Natural killer cell treated with Interleukin-12 subunit alpha and Interleukin-12 subunit beta and Interleukin-15 and Interleukin-18, amount 100 ng/mL, for 72 hours (primary cell): ENCODE measurements around the gene RGS19. TPM values are rescaled to one million over a fixed set of nuclear protein-coding genes. Genes with fewer than 3 reads are reported as not detected.

Source experiments
- ATAC-seq, 2 donors: fragments of 150-1000 bp; cut with Tn5 transposase in 1 of 2; sonication (Bioruptor Pico), chemical (Tn5 transposase) in 1 of 2; 2 replicates each; pipeline ENCODE4 v1.10.0; 2021
- DNase-seq: peaks from one replicate; pipeline ENCODE4 v3.0.0; 2022; ENCODE audit warnings: low spot score
- H3K27ac Mint-ChIP-seq, 2 donors: 1 replicate in 1 of 2; 2 replicates in 1 of 2; pipeline ENCODE4 v1.8.0; 2022; ENCODE audit warnings: mixed read lengths in 2 of 2, mild to moderate bottlenecking in 1 of 2, moderate library complexity in 1 of 2
- H3K27me3 Mint-ChIP-seq, 2 donors: 1 replicate in 1 of 2; 2 replicates in 1 of 2; pipeline ENCODE4 v1.8.0; 2022; ENCODE audit warnings: mixed read lengths in 2 of 2
- H3K36me3 Mint-ChIP-seq: one replicate; pipeline ENCODE4 v1.8.0; 2022; ENCODE audit warnings: mixed read lengths
- H3K4me1 Mint-ChIP-seq, 2 donors: 1 replicate in 1 of 2; 2 replicates in 1 of 2; pipeline ENCODE4 v1.8.0; 2022; ENCODE audit warnings: low read depth in 2 of 2, mixed read lengths in 2 of 2, mild to moderate bottlenecking in 1 of 2
- H3K4me3 Mint-ChIP-seq: one replicate; pipeline ENCODE4 v1.8.0; 2022; ENCODE audit warnings: mixed read lengths
- H3K9me3 Mint-ChIP-seq: 2 replicates; pipeline ENCODE4 v1.8.0; 2022; ENCODE audit warnings: mixed read lengths
- total RNA-seq, 2 donors: library from RNA; stranded (reverse); gene quantifications; one replicate each; pipeline ENCODE4 v1.2.3, GENCODE V29; 2022

The RGS19 gene
- total RNA-seq, 2 donors from 2014 or later: 27.1 to 33.4 TPM

- no peak overlapping the region for H3K27ac Mint-ChIP-seq
- peaks cover 6% of the 10 kb centered on the region in 2 donors for H3K4me1 Mint-ChIP-seq
- H3K9me3 Mint-ChIP-seq: no peaks in the 10 kb centered on the region
- H3K27me3 Mint-ChIP-seq: peaks cover 0 to 10% of the 10 kb centered on the region in 2 donors
- no peak for DNase-seq
- ATAC-seq: no peak
- H3K4me3 Mint-ChIP-seq: no peak overlapping the region
- H3K36me3 Mint-ChIP-seq: no peaks in the 10 kb centered on the region
Observed at GRCh38 chr20:64052987-64053840, 26.1 kb downstream of the RGS19 start.

DNA sequence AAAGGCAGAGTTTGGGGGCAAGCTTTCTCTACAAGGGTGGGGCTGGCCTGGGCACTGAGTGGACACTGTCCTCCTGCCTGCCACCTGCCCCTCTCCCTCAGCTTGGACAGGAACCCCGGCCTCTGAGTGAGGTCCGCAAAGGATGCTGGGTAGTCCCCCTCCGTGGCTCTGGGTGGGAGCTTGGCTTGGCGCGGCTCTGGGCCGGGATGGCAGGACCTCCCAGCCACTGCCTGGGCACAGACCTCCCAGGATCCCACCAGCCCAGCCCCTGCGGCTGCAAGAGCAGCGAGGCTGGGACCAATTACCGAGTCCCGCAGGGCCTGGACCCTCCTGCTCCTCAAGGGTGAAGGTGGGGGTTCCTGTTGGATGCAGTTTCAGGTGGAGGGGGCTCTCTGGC, 27.0 kb downstream of the RGS19 start:
- peaks cover 2 to 4% of the 10 kb centered on the region in 2 donors for H3K4me1 Mint-ChIP-seq
- no peak overlapping the region for H3K4me3 Mint-ChIP-seq
- ATAC-seq: no peak
- no peaks in the 10 kb centered on the region for H3K36me3 Mint-ChIP-seq
- H3K27ac Mint-ChIP-seq: no peak overlapping the region
- no peak for DNase-seq
- H3K9me3 Mint-ChIP-seq: no peaks in the 10 kb centered on the region
- peaks cover 6 to 10% of the 10 kb centered on the region in 2 donors for H3K27me3 Mint-ChIP-seq

DNA sequence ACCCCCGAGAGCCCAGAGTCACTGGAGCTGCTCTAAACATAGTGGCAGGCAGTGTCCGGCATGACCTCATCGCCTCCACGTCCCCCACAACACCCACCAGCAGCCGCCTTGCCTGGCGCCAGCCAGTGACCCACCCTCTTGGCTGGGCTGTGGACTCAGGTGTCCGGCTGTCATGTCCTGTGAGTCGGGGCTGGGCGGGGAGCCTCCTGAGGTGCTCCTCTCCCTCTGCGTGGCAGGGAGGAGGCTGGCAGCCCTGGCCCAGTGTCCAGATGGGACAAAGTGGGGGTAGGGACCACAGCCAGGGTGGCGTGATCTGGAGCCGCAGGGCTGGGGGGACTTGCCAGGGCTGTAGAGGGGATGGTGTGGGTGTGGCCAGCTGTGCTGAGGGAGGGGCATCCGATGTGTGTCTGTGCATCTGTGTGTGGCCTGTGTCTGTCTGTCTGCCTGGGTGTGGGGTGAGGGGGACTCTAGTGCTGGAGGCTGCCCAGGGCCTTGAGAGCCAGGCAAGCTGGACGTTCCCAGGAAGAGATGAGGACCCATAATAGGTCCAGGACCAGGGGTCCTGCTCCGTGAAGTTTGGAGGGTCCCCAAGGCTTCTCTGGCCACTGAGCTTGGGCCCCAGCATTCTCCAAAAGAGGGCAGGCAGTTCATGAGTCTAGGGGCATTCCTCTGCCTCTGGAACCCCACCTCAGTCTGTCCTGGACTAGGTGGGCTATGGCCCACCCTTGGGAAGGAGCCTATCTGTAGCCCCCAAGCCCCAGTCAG, 27.6 kb downstream of the RGS19 start:
- H3K27me3 Mint-ChIP-seq: peaks cover 11 to 13% of the 10 kb centered on the region in 2 donors
- no peak overlapping the region for H3K27ac Mint-ChIP-seq
- no peaks in the 10 kb centered on the region for H3K9me3 Mint-ChIP-seq
- peaks cover 0 to 3% of the 10 kb centered on the region in 2 donors for H3K4me1 Mint-ChIP-seq
- ATAC-seq (no peak), DNase-seq (no peak)
- no peak overlapping the region for H3K4me3 Mint-ChIP-seq
- H3K36me3 Mint-ChIP-seq: no peaks in the 10 kb centered on the region

GRCh38 chr20:64051033-64051452, 28.3 kb downstream of the RGS19 start:
- Mint-ChIP-seq H3K27me3 (peaks cover 18 to 19% of the 10 kb centered on the region in 2 donors), H3K4me1 (peaks cover 0 to 3% of the 10 kb centered on the region in 2 donors), H3K27ac (no peak overlapping the region), H3K4me3 (no peak overlapping the region), H3K36me3 (no peaks in the 10 kb centered on the region), H3K9me3 (no peaks in the 10 kb centered on the region)
- no peak for DNase-seq
- ATAC-seq: no peak

GRCh38 chr20:64050261-64051032, 28.9 kb downstream of the RGS19 start:
- Mint-ChIP-seq H3K27ac (no peak overlapping the region), H3K36me3 (no peaks in the 10 kb centered on the region), H3K4me3 (no peak overlapping the region), H3K4me1 (peaks cover 0 to 3% of the 10 kb centered on the region in 2 donors), H3K9me3 (no peaks in the 10 kb centered on the region), H3K27me3 (peaks cover 23 to 24% of the 10 kb centered on the region in 2 donors)
- DNase-seq (no peak), ATAC-seq (no peak)

GRCh38 chr20:64049878-64050260, 29.4 kb downstream of the RGS19 start:
- ATAC-seq: no peak
- Mint-ChIP-seq H3K9me3 (no peaks in the 10 kb centered on the region), H3K36me3 (no peaks in the 10 kb centered on the region), H3K4me1 (no peaks in the 10 kb centered on the region), H3K27me3 (peaks cover 23 to 24% of the 10 kb centered on the region in 2 donors), H3K27ac (no peak overlapping the region), H3K4me3 (no peak overlapping the region)
- no peak for DNase-seq

DNA sequence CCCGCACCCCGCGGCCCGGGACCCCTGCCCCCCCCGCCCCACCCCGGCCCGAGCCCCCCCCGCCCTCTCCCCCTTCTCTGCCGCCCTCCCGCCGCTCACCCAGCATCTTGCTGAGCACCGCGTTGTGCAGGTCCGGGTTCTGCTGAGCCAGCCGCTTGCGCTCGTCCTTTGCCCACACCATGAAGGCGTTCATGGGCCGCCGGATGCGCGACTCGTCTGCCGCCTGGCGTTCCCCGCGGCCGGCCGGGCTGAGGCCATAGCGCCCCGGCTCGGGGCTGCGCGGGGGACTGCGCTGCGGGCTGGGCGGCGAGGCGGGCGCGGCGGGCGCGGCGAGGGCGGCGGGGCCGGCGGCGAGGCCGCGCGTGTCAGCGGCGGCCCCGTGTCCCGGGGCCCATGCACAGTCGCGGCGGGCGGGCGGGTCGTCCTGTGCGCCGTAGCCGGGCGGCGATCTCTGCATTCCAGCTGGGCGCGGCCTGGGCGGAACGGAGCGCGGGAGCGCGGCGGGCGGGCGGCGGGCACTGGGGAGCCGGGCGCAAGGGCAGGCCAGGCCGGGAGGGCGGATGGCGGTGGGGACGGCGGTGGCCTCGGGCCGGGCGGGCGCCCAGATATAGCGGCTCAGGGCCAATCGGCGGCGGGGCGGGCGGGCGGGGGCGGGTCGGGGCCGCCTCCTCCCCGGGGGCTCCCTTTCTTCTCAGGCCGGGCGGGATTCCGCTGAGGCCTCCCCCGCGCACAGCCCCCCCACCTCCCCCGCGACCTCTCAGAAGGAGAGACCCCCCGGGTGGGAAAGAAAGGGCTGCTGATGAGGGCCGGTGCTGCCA, 30.0 kb downstream of the RGS19 start, which contains the start of gene SOX18:
Gene SOX18, minus strand, starts transcription at position 580 of the 818 bp plus-strand sequence. Its CDS starts 123 bp downstream, at position 457.
- H3K4me1 Mint-ChIP-seq: no peaks in the 10 kb centered on the region
- no peaks in the 10 kb centered on the region for H3K36me3 Mint-ChIP-seq
- peak; percentile 41 to 55 for ATAC-seq
- no peak for DNase-seq
- H3K4me3 Mint-ChIP-seq: no peak within 1 kb of the TSS
- H3K9me3 Mint-ChIP-seq: no peaks in the 10 kb centered on the region
- no peak within 1 kb of the TSS for H3K27ac Mint-ChIP-seq
- peaks cover 23 to 24% of the 10 kb centered on the region in 2 donors for H3K27me3 Mint-ChIP-seq

- H3K27ac Mint-ChIP-seq: no peak overlapping the region
- no peak for DNase-seq
- H3K4me3 Mint-ChIP-seq: no peak overlapping the region
- H3K36me3 Mint-ChIP-seq: no peaks in the 10 kb centered on the region
- no peaks in the 10 kb centered on the region for H3K4me1 Mint-ChIP-seq
- H3K27me3 Mint-ChIP-seq: peaks cover 21 to 24% of the 10 kb centered on the region in 2 donors
- no peak for ATAC-seq
- no peaks in the 10 kb centered on the region for H3K9me3 Mint-ChIP-seq
Observed at GRCh38 chr20:64048402-64049044, 30.8 kb downstream of the RGS19 start.

GRCh38 chr20:64047968-64048401, 31.3 kb downstream of the RGS19 start:
- H3K4me3 Mint-ChIP-seq: no peak overlapping the region
- H3K36me3 Mint-ChIP-seq: no peaks in the 10 kb centered on the region
- ATAC-seq (no peak), DNase-seq (no peak)
- H3K9me3 Mint-ChIP-seq: no peaks in the 10 kb centered on the region
- no peaks in the 10 kb centered on the region for H3K4me1 Mint-ChIP-seq
- H3K27ac Mint-ChIP-seq: no peak overlapping the region
- peaks cover 16 to 24% of the 10 kb centered on the region in 2 donors for H3K27me3 Mint-ChIP-seq

GRCh38 chr20:64047046-64047389, 32.3 kb downstream of the RGS19 start:
- H3K36me3 Mint-ChIP-seq: no peaks in the 10 kb centered on the region
- no peak overlapping the region for H3K4me3 Mint-ChIP-seq
- ATAC-seq (no peak), DNase-seq (no peak)
- no peaks in the 10 kb centered on the region for H3K9me3 Mint-ChIP-seq
- no peaks in the 10 kb centered on the region for H3K4me1 Mint-ChIP-seq
- H3K27me3 Mint-ChIP-seq: peaks cover 15 to 24% of the 10 kb centered on the region in 2 donors
- no peak overlapping the region for H3K27ac Mint-ChIP-seq

DNA sequence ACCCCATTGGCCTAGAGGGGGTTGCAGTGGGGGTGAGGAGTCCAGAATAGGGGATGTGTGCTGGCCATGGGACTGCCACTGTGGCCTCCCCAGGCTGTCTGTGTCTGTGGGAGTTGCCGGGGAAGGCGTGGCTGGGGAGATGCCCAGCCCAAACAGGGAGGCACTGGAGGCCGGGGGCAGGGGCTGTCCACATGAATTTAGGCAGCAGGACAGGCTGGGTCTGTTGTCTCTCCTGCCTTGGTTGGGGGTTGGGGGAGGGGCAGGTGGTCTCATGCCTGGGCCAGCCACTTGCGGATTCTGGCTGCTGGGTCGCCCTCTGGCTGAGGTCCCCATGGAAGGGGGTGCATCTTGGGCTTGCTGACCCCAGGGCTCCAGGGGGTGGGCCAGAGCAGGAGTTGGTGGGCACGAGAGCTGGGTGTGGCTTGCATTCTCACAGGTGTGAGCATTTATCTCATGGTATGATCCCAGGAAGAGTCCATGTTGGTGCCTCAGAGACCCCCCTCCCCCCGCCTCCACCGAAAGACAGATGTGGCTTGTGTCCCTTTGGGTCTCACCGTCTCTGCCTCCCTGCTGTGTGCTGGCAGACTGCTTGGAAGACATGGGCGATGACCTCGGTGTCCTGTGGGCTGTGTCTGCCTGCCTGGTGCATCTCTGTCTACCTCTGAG, 33.8 kb downstream of the RGS19 start:
- ATAC-seq (no peak), DNase-seq (no peak)
- H3K27ac Mint-ChIP-seq: no peak overlapping the region

More for the DNA sequence above, 33.8 kb downstream of the RGS19 start:
- Mint-ChIP-seq H3K4me1 (no peaks in the 10 kb centered on the region), H3K36me3 (no peaks in the 10 kb centered on the region), H3K9me3 (no peaks in the 10 kb centered on the region), H3K4me3 (no peak overlapping the region), H3K27me3 (peaks cover 16 to 24% of the 10 kb centered on the region in 2 donors)
